Activated CD4-positive, alpha-beta T cell treated with anti-CD3 and anti-CD28 coated beads for 36 hours (primary cell): ENCODE results near the gene STUM. TPM values are rescaled to one million over a fixed set of nuclear protein-coding genes. Genes with fewer than 3 reads are reported as not detected.

Experiments used
- ATAC-seq: fragments of 200-7000 bp; cut with Tn5 transposase; one replicate; pipeline ENCODE4 v1.10.0; 2021; ENCODE audit warnings: mild to moderate bottlenecking, moderate library complexity
- CTCF ChIA-PET: fragments of 350-600 bp; sonication (Branson Sonifier 250); formaldehyde crosslinking; loops from one replicate; lab custom pipeline; 2021; ENCODE audit warnings: antibody characterized with exemption; lab: Charles Lee
- POLR2A ChIA-PET: fragments of 350-600 bp; sonication (Branson Sonifier 250); formaldehyde crosslinking; loops from one replicate; lab custom pipeline; 2021; ENCODE audit warnings: antibody characterized with exemption, inconsistent platforms; lab: Charles Lee
- DNase-seq: peaks from one replicate; pipeline ENCODE4 v3.0.0-alpha.2; 2020
- H3K27ac Mint-ChIP-seq: one replicate; pipeline ENCODE4 v1.8.0; 2021; ENCODE audit warnings: mixed read lengths
- H3K27me3 Mint-ChIP-seq: one replicate; pipeline ENCODE4 v1.8.0; 2021; ENCODE audit warnings: mixed read lengths
- H3K36me3 Mint-ChIP-seq: one replicate; pipeline ENCODE4 v1.8.0; 2021; ENCODE audit warnings: low read depth, mixed read lengths
- H3K4me1 Mint-ChIP-seq: one replicate; pipeline ENCODE4 v1.8.0; 2021; ENCODE audit warnings: mixed read lengths
- H3K4me3 Mint-ChIP-seq: one replicate; pipeline ENCODE4 v1.8.0; 2021; ENCODE audit warnings: mild to moderate bottlenecking, moderate library complexity, mixed read lengths
- H3K9me3 Mint-ChIP-seq: one replicate; pipeline ENCODE4 v1.8.0; 2021; ENCODE audit warnings: low read depth, mixed read lengths
- intact Hi-C, 2 experiments: fragments of 100-400 bp; cut with DNase I in 1 of 2; cut with micrococcal nuclease in 1 of 2; formaldehyde crosslinking; loops; one replicate each; pipeline versions ENCODE4 v1.14.2 to v1.15.1; 2022 to 2024; cut with DNase I, micrococcal nuclease
- total RNA-seq, 2 experiments: library from RNA; stranded (reverse); gene quantifications; one replicate each; pipeline ENCODE4 v1.2.3, GENCODE V29; 2021

STUM gene
- total RNA-seq, 2 experiments from 2014 or later = not detected

- H3K27ac Mint-ChIP-seq = no peak overlapping the region
- H3K27me3 Mint-ChIP-seq = no peaks in the 10 kb centered on the region
- POLR2A ChIA-PET = no interaction called here
- ATAC-seq = no peak
- no peaks in the 10 kb centered on the region for H3K4me1 Mint-ChIP-seq
- intact Hi-C loops = no loop called here
- no peaks in the 10 kb centered on the region for H3K36me3 Mint-ChIP-seq
- CTCF ChIA-PET = no interaction called here
- H3K9me3 Mint-ChIP-seq = no peaks in the 10 kb centered on the region
- no peak for DNase-seq
- H3K4me3 Mint-ChIP-seq = no peak overlapping the region
These were observed 25.5 kb downstream of the STUM start for GRCh38 chr1:226574044-226574443.

- Mint-ChIP-seq H3K36me3 (no peaks in the 10 kb centered on the region), H3K27ac (no peak overlapping the region), H3K27me3 (no peaks in the 10 kb centered on the region), H3K4me3 (no peak overlapping the region), H3K9me3 (no peaks in the 10 kb centered on the region), H3K4me1 (no peaks in the 10 kb centered on the region)
- no peak for ATAC-seq
- POLR2A ChIA-PET = no interaction called here
- CTCF ChIA-PET = no interaction called here
- no peak for DNase-seq
- intact Hi-C loops = no loop called here
These were observed 26.2 kb downstream of the STUM start for GRCh38 chr1:226574591-226575435.

- no peaks in the 10 kb centered on the region for H3K9me3 Mint-ChIP-seq
- H3K36me3 Mint-ChIP-seq = no peaks in the 10 kb centered on the region
- no peaks in the 10 kb centered on the region for H3K27me3 Mint-ChIP-seq
- DNase-seq (no peak), ATAC-seq (no peak)
- H3K4me3 Mint-ChIP-seq = no peak overlapping the region
- CTCF ChIA-PET = no interaction called here
- H3K4me1 Mint-ChIP-seq = no peaks in the 10 kb centered on the region
- POLR2A ChIA-PET = no interaction called here
- intact Hi-C loops = no loop called here
- no peak overlapping the region for H3K27ac Mint-ChIP-seq
These were observed 26.8 kb downstream of the STUM start for GRCh38 chr1:226575436-226575720.

- no peaks in the 10 kb centered on the region for H3K4me1 Mint-ChIP-seq
- CTCF ChIA-PET = interaction anchor here (0.7 to 1.1 kb wide), 2 partner anchors 20 to 33 kb away, joined by 3 to 4 read pairs; no protein-coding TSS in a partner anchor
- H3K27me3 Mint-ChIP-seq = no peaks in the 10 kb centered on the region
These were observed 27.3 kb downstream of the STUM start for GRCh38 chr1:226575739-226576378.

GRCh38 chr1:226576601-226577000 lies 28.0 kb downstream of the STUM start:
- intact Hi-C loops = no loop called here
- ATAC-seq (no peak), DNase-seq (no peak)
- POLR2A ChIA-PET = no interaction called here
- Mint-ChIP-seq H3K27ac (no peak overlapping the region), H3K27me3 (no peaks in the 10 kb centered on the region), H3K36me3 (no peaks in the 10 kb centered on the region), H3K9me3 (no peaks in the 10 kb centered on the region), H3K4me3 (no peak overlapping the region), H3K4me1 (no peaks in the 10 kb centered on the region)
- CTCF ChIA-PET = interaction anchor here (0.6 to 1.1 kb wide), 4 partner anchors 9 to 414 kb away, joined by 3 to 4 read pairs (median 3); no protein-coding TSS in a partner anchor

More at GRCh38 chr1:226575739-226576378, 27.3 kb downstream of the STUM start:
- POLR2A ChIA-PET = no interaction called here
- no peak for DNase-seq
- H3K4me3 Mint-ChIP-seq = no peak overlapping the region
- H3K36me3 Mint-ChIP-seq = no peaks in the 10 kb centered on the region
- ATAC-seq = no peak
- intact Hi-C loops = no loop called here
- no peak overlapping the region for H3K27ac Mint-ChIP-seq
- no peaks in the 10 kb centered on the region for H3K9me3 Mint-ChIP-seq

- H3K27me3 Mint-ChIP-seq = no peaks in the 10 kb centered on the region
- H3K36me3 Mint-ChIP-seq = no peaks in the 10 kb centered on the region
- ChIA-PET CTCF (interaction anchor here (0.6 to 1.1 kb wide), 2 partner anchors 10 to 31 kb away, joined by 3 to 4 read pairs; no protein-coding TSS in a partner anchor), POLR2A (no interaction called here)
- H3K4me3 Mint-ChIP-seq = no peak overlapping the region
- H3K4me1 Mint-ChIP-seq = no peaks in the 10 kb centered on the region
- no peak overlapping the region for H3K27ac Mint-ChIP-seq
- intact Hi-C loops = no loop called here
- no peak for DNase-seq
- no peak for ATAC-seq
- H3K9me3 Mint-ChIP-seq = no peaks in the 10 kb centered on the region
These were observed 29.0 kb downstream of the STUM start for GRCh38 chr1:226577401-226578180.

- H3K4me1 Mint-ChIP-seq = no peaks in the 10 kb centered on the region
These were observed 30.5 kb downstream of the STUM start for GRCh38 chr1:226578946-226579578.

GRCh38 chr1:226579781-226580323 lies 31.3 kb downstream of the STUM start:
- CTCF ChIA-PET = no interaction called here
- Mint-ChIP-seq H3K9me3 (no peaks in the 10 kb centered on the region), H3K4me3 (no peak overlapping the region), H3K27ac (no peak overlapping the region), H3K4me1 (no peaks in the 10 kb centered on the region), H3K27me3 (no peaks in the 10 kb centered on the region), H3K36me3 (no peaks in the 10 kb centered on the region)
- POLR2A ChIA-PET = no interaction called here
- intact Hi-C loops = no loop called here
- no peak for DNase-seq
- ATAC-seq = no peak

More at GRCh38 chr1:226578946-226579578, 30.5 kb downstream of the STUM start:
- Mint-ChIP-seq H3K9me3 (no peaks in the 10 kb centered on the region), H3K36me3 (no peaks in the 10 kb centered on the region), H3K27ac (no peak overlapping the region), H3K4me3 (no peak overlapping the region), H3K27me3 (no peaks in the 10 kb centered on the region)
- ChIA-PET CTCF (interaction anchor here (0.7 kb wide), 1 partner anchor 52 kb away, joined by 3 read pairs; no protein-coding TSS in a partner anchor), POLR2A (no interaction called here)
- ATAC-seq (no peak), DNase-seq (no peak)
- intact Hi-C loops = no loop called here

- no peak for ATAC-seq
- no peaks in the 10 kb centered on the region for H3K27me3 Mint-ChIP-seq
- CTCF ChIA-PET = interaction anchor here (0.5 to 2.1 kb wide), 6 partner anchors 9 to 130 kb away, joined by 3 to 7 read pairs (median 3); no protein-coding TSS in a partner anchor
- no peak for DNase-seq
- H3K4me1 Mint-ChIP-seq = no peaks in the 10 kb centered on the region
- no peaks in the 10 kb centered on the region for H3K36me3 Mint-ChIP-seq
- no peak overlapping the region for H3K4me3 Mint-ChIP-seq
- intact Hi-C loops = no loop called here
- no peaks in the 10 kb centered on the region for H3K9me3 Mint-ChIP-seq
- POLR2A ChIA-PET = no interaction called here
- no peak overlapping the region for H3K27ac Mint-ChIP-seq
These were observed 32.2 kb downstream of the STUM start for GRCh38 chr1:226580625-226581270.

GRCh38 chr1:226581650-226582330 lies 33.2 kb downstream of the STUM start:
- Mint-ChIP-seq H3K27ac (no peak overlapping the region), H3K27me3 (no peaks in the 10 kb centered on the region), H3K4me3 (no peak overlapping the region), H3K4me1 (no peaks in the 10 kb centered on the region), H3K36me3 (no peaks in the 10 kb centered on the region), H3K9me3 (no peaks in the 10 kb centered on the region)
- ChIA-PET CTCF (interaction anchor here (0.5 to 2.1 kb wide), 5 partner anchors 8 to 129 kb away, joined by 3 to 7 read pairs (median 3); no protein-coding TSS in a partner anchor), POLR2A (no interaction called here)
- no peak for ATAC-seq
- intact Hi-C loops = no loop called here
- no peak for DNase-seq
